ENCODE data around the gene PRPF31. TPM values are rescaled to one million over a fixed set of nuclear protein-coding genes. Genes with fewer than 3 reads are reported as not detected.

The PRPF31 gene
- total RNA-seq, 1 experiment from 2014 or later = 84.4 TPM

GRCh38 chr19:54156490-54156889 lies 40.9 kb downstream of the PRPF31 start:
- no peaks in the 10 kb centered on the region for H3K9me3 ChIP-seq (ENCODE audit: control insufficient read depth, low read depth, low read length)
- no peaks in the 10 kb centered on the region; the same call in 1 of the 2 replicates for H3K79me2 ChIP-seq (ENCODE audit: insufficient read depth, low read length)
- Mint-ChIP-seq H3K9me3 (no peaks in the 10 kb centered on the region; a peak in 1 of 5 replicates), H3K27ac (no peak overlapping the region), H3K4me1 (peaks cover 13 to 16% of the 10 kb centered on the region in 2 experiments), H3K4me3 (no peak overlapping the region; a peak in 1 of 5 replicates), H3K36me3 (ENCODE audit: insufficient read depth in 1 of 3, low read depth in 3 of 3) (peaks cover 32 to 60% (median 59%) of the 10 kb centered on the region in 3 experiments), H3K27me3 (ENCODE audit: low read depth) (peaks cover 6% of the 10 kb centered on the region)
- no peak overlapping the region for H3T11ph ChIP-seq (ENCODE audit: low read length)
- H3K23ac ChIP-seq (ENCODE audit: insufficient read length, low read depth, low read length) = no peak overlapping the region
- no peak for DNase-seq
- no peak overlapping the region for H3K4ac ChIP-seq (ENCODE audit: low read depth, low read length)
- no peak overlapping the region for H4K8ac ChIP-seq (replicated peaks; ENCODE audit: insufficient read length, low read depth, low read length)
- H2BK5ac ChIP-seq (ENCODE audit: insufficient read length, low read length) = no peak overlapping the region
- no peak overlapping the region for H4K91ac ChIP-seq (ENCODE audit: insufficient read length, low read depth, low read length)
- H2BK120ac ChIP-seq (ENCODE audit: low read depth, low read length, poor library complexity, severe bottlenecking) = no peak overlapping the region
- no peak overlapping the region for H2AK5ac ChIP-seq (ENCODE audit: insufficient read length, low read length)
- no peak overlapping the region for H2AFZ ChIP-seq (ENCODE audit: low read length)
- H4K20me1 ChIP-seq (ENCODE audit: control insufficient read depth, insufficient read depth, insufficient read length) = no peaks in the 10 kb centered on the region
- no peaks in the 10 kb centered on the region for H3K4me1 ChIP-seq (ENCODE audit: insufficient read depth, low read length)
- H4K5ac ChIP-seq (ENCODE audit: insufficient read length, low read depth, low read length) = no peak overlapping the region
- H3K9ac ChIP-seq (ENCODE audit: extremely low read depth, insufficient read length, low read length) = no peak overlapping the region
- no peak overlapping the region for H3K27ac ChIP-seq (ENCODE audit: insufficient read length, low read depth, low read length)
- H3K4me2 ChIP-seq (ENCODE audit: insufficient read depth, insufficient read length, low read length) = no peak overlapping the region
- no peak overlapping the region for H3K18ac ChIP-seq (ENCODE audit: insufficient read length, low read depth, low read length)
- no peak overlapping the region for H2BK12ac ChIP-seq (ENCODE audit: insufficient read length, low read depth, low read length)
- H3K56ac ChIP-seq (ENCODE audit: insufficient read length, low read depth, low read length) = no peak overlapping the region
- no peak overlapping the region for H3K14ac ChIP-seq (ENCODE audit: insufficient read depth, low read length)
- no CpG with 5 or more reads among the region's 11 CpGs for WGBS (ENCODE audit: extremely low coverage, insufficient read length, low lambda C conversion rate)
- TF ChIP-seq CTCF (conservative IDR thresholded peaks at IDR 0.05) = no peak
- H3K79me1 ChIP-seq (ENCODE audit: insufficient read depth, low read depth, low read length, poor library complexity, severe bottlenecking) = no peaks in the 10 kb centered on the region
- no peak overlapping the region for H2BK15ac ChIP-seq (ENCODE audit: low read depth, low read length)
- peaks cover 13% of the 10 kb centered on the region for H3K23me2 ChIP-seq (ENCODE audit: insufficient read length, low read depth, low read length, poor library complexity, severe bottlenecking)
- no peaks in the 10 kb centered on the region for H3K27me3 ChIP-seq (ENCODE audit: insufficient read depth, low read length)
- H2BK20ac ChIP-seq (ENCODE audit: low read depth, low read length, poor library complexity, severe bottlenecking) = no peak overlapping the region
